Limb (tissue), 2 donors: Measurements from ENCODE around the gene ATP5PO.
"Not testable (repeated sequence)": the region's sequence is repeated elsewhere in the genome, so short reads cannot be mapped to it uniquely, and the experiment has no call there.

ENCODE experiments used
- DNase-seq, 2 donors: peaks; one replicate each; pipeline ENCODE4 v3.0.0-alpha.2; 2016; ENCODE audit errors: extremely low spot score in 2 of 2

Gene ATP5PO

GRCh38 chr21:33869873-33870272 lies 45.7 kb downstream of the ATP5PO start:
- no peak for DNase-seq

GRCh38 chr21:33867868-33868267 lies 47.7 kb downstream of the ATP5PO start:
- not testable (repeated sequence) for DNase-seq

GRCh38 chr21:33866826-33867225 lies 48.8 kb downstream of the ATP5PO start:
- no peak for DNase-seq

GRCh38 chr21:33865996-33866575 lies 49.5 kb downstream of the ATP5PO start:
- DNase-seq, result no peak

GRCh38 chr21:33865176-33865575 lies 50.4 kb downstream of the ATP5PO start:
- no peak for DNase-seq

GRCh38 chr21:33864150-33864549 lies 51.5 kb downstream of the ATP5PO start:
- no peak for DNase-seq

GRCh38 chr21:33863191-33863590 lies 52.4 kb downstream of the ATP5PO start:
- not testable (repeated sequence) for DNase-seq

GRCh38 chr21:33861125-33861524 lies 54.5 kb downstream of the ATP5PO start:
- no peak for DNase-seq

- DNase-seq, result no peak
Observed at GRCh38 chr21:33860332-33860879, 55.2 kb downstream of the ATP5PO start.

GRCh38 chr21:33859373-33860102 lies 56.1 kb downstream of the ATP5PO start:
- no peak for DNase-seq

- DNase-seq, result no peak
Observed at GRCh38 chr21:33858667-33859372, 56.8 kb downstream of the ATP5PO start.

- DNase-seq, result no peak
Observed at GRCh38 chr21:33857846-33858666, 57.5 kb downstream of the ATP5PO start.

- no peak for DNase-seq
Observed at GRCh38 chr21:33856893-33857527, 58.6 kb downstream of the ATP5PO start.

GRCh38 chr21:33855190-33855589 lies 60.4 kb downstream of the ATP5PO start:
- DNase-seq, result no peak

GRCh38 chr21:33854604-33855003 lies 61.0 kb downstream of the ATP5PO start:
- DNase-seq, result no peak
